Medulla oblongata (tissue), 1 donor: ENCODE data around the gene ANKRD9.
"Not testable (repeated sequence)": the region's sequence is repeated elsewhere in the genome, so short reads cannot be mapped to it uniquely, and the experiment has no call there.

Source experiments
- DNase-seq: peaks from one replicate; pipeline ENCODE4 v3.0.0-alpha.2; 2015; ENCODE audit errors: extremely low spot score

The ANKRD9 gene

GRCh38 chr14:102538602-102539543 is 29.3 kb upstream of the ANKRD9 start:
- no peak for DNase-seq

- DNase-seq, result no peak
Observed at GRCh38 chr14:102537981-102538601, 28.5 kb upstream of the ANKRD9 start.

- no peak for DNase-seq
Observed at GRCh38 chr14:102532204-102532658, 22.7 kb upstream of the ANKRD9 start.

- DNase-seq, result no peak
Observed at GRCh38 chr14:102530828-102531478, 21.4 kb upstream of the ANKRD9 start.

GRCh38 chr14:102528431-102529170 is 19.0 kb upstream of the ANKRD9 start:
- no peak for DNase-seq

- no peak for DNase-seq
Observed at GRCh38 chr14:102525929-102526497, 16.4 kb upstream of the ANKRD9 start.

- DNase-seq, result peak; percentile 53
Observed at GRCh38 chr14:102525219-102525928, 15.8 kb upstream of the ANKRD9 start.

GRCh38 chr14:102524451-102525218 is 15.1 kb upstream of the ANKRD9 start:
- DNase-seq, result peak; percentile 98

- DNase-seq, result no peak
Observed at GRCh38 chr14:102523569-102524450, 14.2 kb upstream of the ANKRD9 start.

GRCh38 chr14:102523200-102523568 is 13.6 kb upstream of the ANKRD9 start:
- DNase-seq, result no peak

GRCh38 chr14:102519709-102520108 is 10.1 kb upstream of the ANKRD9 start:
- not testable (repeated sequence) for DNase-seq

GRCh38 chr14:102518063-102518648 is 8.6 kb upstream of the ANKRD9 start:
- no peak for DNase-seq

GRCh38 chr14:102517392-102518062 is 8.0 kb upstream of the ANKRD9 start:
- no peak for DNase-seq

- peak; percentile 44 for DNase-seq
Observed at GRCh38 chr14:102516531-102517391, 7.2 kb upstream of the ANKRD9 start.

- DNase-seq, result no peak
Observed at GRCh38 chr14:102514987-102515733, 5.6 kb upstream of the ANKRD9 start.
